H1 (cell line): ENCODE measurements around the gene TSPAN3. TPM values are rescaled to one million over a fixed set of nuclear protein-coding genes. Genes with fewer than 3 reads are reported as not detected.

Experiments used
- CTCF ChIA-PET: fragments of 300-600 bp; sonication (Branson Sonifier 250); formaldehyde crosslinking; loops from one replicate; lab custom pipeline; 2021; ENCODE audit not compliant: partially characterized antibody; lab: Charles Lee
- POLR2A ChIA-PET: fragments of 300-600 bp; sonication (Branson Sonifier 250); formaldehyde crosslinking; loops from one replicate; lab custom pipeline; 2021; ENCODE audit warnings: inconsistent platforms; ENCODE audit not compliant: partially characterized antibody; lab: Charles Lee
- DNase-seq, 2 experiments: peaks; one replicate each; pipeline versions ENCODE4 v3.0.0 to v3.0.0-alpha.2; 2010 to 2022; ENCODE audit warnings: low spot score in 2 of 2, low read depth in 1 of 2, mixed read lengths in 1 of 2
- FAIRE-seq: peaks from 2 replicates; lab custom pipeline; 2011; peaks lifted over from hg19 to GRCh38; lab: Jason Lieb, UNC
- H2AFZ ChIP-seq: 2 replicates; pipeline ENCODE4 v1.8.1; 2012; ENCODE audit warnings: low read length, inconsistent platforms
- H2AK5ac ChIP-seq: 2 replicates; pipeline ENCODE4 v1.6.1; 2013; ENCODE audit warnings: low read depth, low read length
- H2BK120ac ChIP-seq: replicated peaks from 2 replicates; pipeline ENCODE3; 2013; ENCODE audit warnings: low read depth, low read length, inconsistent platforms
- H2BK12ac ChIP-seq: 2 replicates; pipeline ENCODE4 v1.6.1; 2013; ENCODE audit warnings: low read depth, low read length
- H2BK15ac ChIP-seq: 2 replicates; pipeline ENCODE4 v1.6.1; 2013; ENCODE audit warnings: low read length
- H2BK20ac ChIP-seq: 2 replicates; pipeline ENCODE4 v1.6.1; 2013; ENCODE audit warnings: low read length
- H2BK5ac ChIP-seq: 2 replicates; pipeline ENCODE4 v1.6.1; 2013; ENCODE audit warnings: low read depth, low read length
- H3K14ac ChIP-seq: 2 replicates; pipeline ENCODE4 v1.6.1; 2013; ENCODE audit warnings: inconsistent platforms; ENCODE audit not compliant: insufficient read length
- H3K18ac ChIP-seq: 2 replicates; pipeline ENCODE4 v1.6.1; 2013; ENCODE audit warnings: low read length; ENCODE audit errors: extremely low read depth
- H3K23ac ChIP-seq: 2 replicates; pipeline ENCODE4 v1.6.1; 2013; ENCODE audit warnings: inconsistent platforms; ENCODE audit not compliant: insufficient read length
- H3K23me2 ChIP-seq: 2 replicates; pipeline ENCODE4 v1.6.1; 2013; ENCODE audit warnings: low read depth, low read length
- H3K27ac ChIP-seq: 2 replicates; pipeline ENCODE4 v1.6.1; 2011; ENCODE audit warnings: low read depth, low read length, inconsistent platforms
- H3K27me3 ChIP-seq, 4 experiments: replicated peaks in 1 of 4; 1 replicate in 1 of 4; 2 replicates in 3 of 4; pipeline versions ENCODE4 v1.6.1 to v1.8.1; 2011 to 2013; ENCODE audit warnings: low read length in 3 of 4, mild to moderate bottlenecking in 3 of 4, inconsistent platforms in 2 of 4, mixed read lengths in 2 of 4, moderate library complexity in 1 of 4; ENCODE audit not compliant: control insufficient read depth in 3 of 4, insufficient read depth in 3 of 4; ENCODE audit errors: extremely low read depth in 1 of 4
- H3K36me3 ChIP-seq, 4 experiments: 2 replicates each; pipeline versions ENCODE4 v1.6.1 to v1.8.1; 2011 to 2013; ENCODE audit warnings: mild to moderate bottlenecking in 4 of 4, low read length in 3 of 4, moderate library complexity in 2 of 4, control low read depth in 1 of 4, inconsistent platforms in 1 of 4; ENCODE audit not compliant: insufficient read depth in 4 of 4, control insufficient read depth in 2 of 4
- H3K4ac ChIP-seq: replicated peaks from 2 replicates; pipeline ENCODE3; 2013; ENCODE audit warnings: low read length, low read depth, mixed read lengths, inconsistent platforms; ENCODE audit not compliant: insufficient read length
- H3K4me1 ChIP-seq, 4 experiments: replicated peaks in 1 of 4; 1 replicate in 1 of 4; 2 replicates in 3 of 4; pipeline versions ENCODE4 v1.6.1 to v1.8.1; 2011 to 2013; ENCODE audit warnings: low read length in 3 of 4, inconsistent platforms in 2 of 4, mixed read lengths in 1 of 4; ENCODE audit not compliant: insufficient read depth in 4 of 4, control insufficient read depth in 3 of 4
- H3K4me2 ChIP-seq, 2 experiments: 2 replicates each; pipeline versions ENCODE4 v1.6.1 to v1.8.1; 2011 to 2013; ENCODE audit warnings: low read depth in 2 of 2, low read length in 2 of 2, control low read depth in 1 of 2, inconsistent platforms in 1 of 2, mild to moderate bottlenecking in 1 of 2; ENCODE audit not compliant: insufficient read depth in 1 of 2
- H3K4me3 ChIP-seq, 4 experiments: fragments of 200-600, 300-600 bp in 1 of 4; sonication (generic), shearing (Covaris generic), sonication (Bioruptor Twin) in 1 of 4; 2 replicates each; pipeline versions ENCODE4 v1.5.1 to v1.8.1; 2011 to 2016; ENCODE audit warnings: low read length in 4 of 4, low read depth in 3 of 4, control low read depth in 2 of 4, inconsistent platforms in 2 of 4, mild to moderate bottlenecking in 2 of 4, mixed read lengths in 1 of 4, moderate library complexity in 1 of 4; ENCODE audit not compliant: insufficient read depth in 2 of 4; ENCODE audit errors: extremely low read depth in 1 of 4
- H3K56ac ChIP-seq: replicated peaks from 2 replicates; pipeline ENCODE3; 2013; ENCODE audit warnings: low read depth, mild to moderate bottlenecking, mixed read lengths, low read length, inconsistent platforms; ENCODE audit not compliant: insufficient read length
- H3K79me1 ChIP-seq: 2 replicates; pipeline ENCODE4 v1.6.1; 2013; ENCODE audit warnings: low read depth, low read length, control low read depth
- H3K79me2 ChIP-seq, 2 experiments: 2 replicates each; pipeline versions ENCODE4 v1.6.1 to v1.8.1; 2012 to 2013; ENCODE audit warnings: low read length in 2 of 2, mild to moderate bottlenecking in 2 of 2, inconsistent platforms in 1 of 2; ENCODE audit not compliant: insufficient read depth in 2 of 2, control insufficient read depth in 1 of 2
- H3K9ac ChIP-seq, 4 experiments: replicated peaks in 1 of 4; 1 replicate in 1 of 4; 2 replicates in 3 of 4; pipeline versions ENCODE4 v1.6.1 to v1.8.1; 2011 to 2013; ENCODE audit warnings: low read depth in 3 of 4, low read length in 3 of 4, control low read depth in 2 of 4, mild to moderate bottlenecking in 2 of 4, moderate library complexity in 2 of 4, inconsistent platforms in 1 of 4; ENCODE audit errors: extremely low read depth in 1 of 4
- H3K9me3 ChIP-seq, 2 experiments: 2 replicates each; pipeline versions ENCODE4 v1.6.1 to v1.8.1; 2012 to 2013; ENCODE audit warnings: mild to moderate bottlenecking in 2 of 2, moderate library complexity in 2 of 2, control low read depth in 1 of 2, inconsistent platforms in 1 of 2, low read depth in 1 of 2, low read length in 1 of 2, mixed read lengths in 1 of 2; ENCODE audit not compliant: insufficient read depth in 2 of 2
- H4K20me1 ChIP-seq, 2 experiments: replicated peaks in 1 of 2; 2 replicates each; pipeline versions ENCODE3 to v1.8.1; 2011 to 2013; ENCODE audit warnings: inconsistent platforms in 2 of 2, low read length in 2 of 2, mild to moderate bottlenecking in 1 of 2; ENCODE audit not compliant: insufficient read depth in 2 of 2, control insufficient read depth in 1 of 2
- H4K5ac ChIP-seq: 2 replicates; pipeline ENCODE4 v1.6.1; 2013; ENCODE audit warnings: low read length, low read depth, mixed read lengths, inconsistent platforms; ENCODE audit not compliant: insufficient read length
- H4K8ac ChIP-seq: 2 replicates; pipeline ENCODE4 v1.8.0; 2013; ENCODE audit warnings: mild to moderate bottlenecking, moderate library complexity, low read length, inconsistent platforms; ENCODE audit not compliant: insufficient read depth; ENCODE audit errors: extremely low read depth
- H4K91ac ChIP-seq: replicated peaks from 2 replicates; pipeline ENCODE3; 2013; ENCODE audit warnings: low read length, mixed read lengths, inconsistent platforms; ENCODE audit not compliant: insufficient read length
- HDAC2 ChIP-seq, 2 experiments: fragments of 300-600 bp in 1 of 2; sonication (generic) in 1 of 2; IDR thresholded peaks; 2 replicates each; pipeline ENCODE4 v1.6.1; 2011 to 2012; ENCODE audit warnings: low read depth in 2 of 2, low read length in 2 of 2, mild to moderate bottlenecking in 2 of 2, moderate library complexity in 2 of 2, borderline replicate concordance in 1 of 2, inconsistent platforms in 1 of 2
- NANOG ChIP-seq: IDR thresholded peaks from 2 replicates; pipeline ENCODE4 v1.6.1; 2011; ENCODE audit warnings: low read length, low read depth, mild to moderate bottlenecking, inconsistent platforms; ENCODE audit not compliant: insufficient read depth, poor library complexity, severe bottlenecking
- NRF1 ChIP-seq: IDR thresholded peaks from 2 replicates; pipeline ENCODE4 v1.6.1; 2011; ENCODE audit warnings: mild to moderate bottlenecking, low read depth, low read length, improper control_type of control experiment
- SUZ12 ChIP-seq: fragments of 200-600 bp; sonication (generic); IDR thresholded peaks from 2 replicates; pipeline ENCODE4 v1.6.1; 2012; ENCODE audit warnings: mild to moderate bottlenecking, inconsistent platforms, low read length, moderate library complexity, mixed read lengths
- TAF1 ChIP-seq: IDR thresholded peaks from 2 replicates; pipeline ENCODE4 v1.6.1; 2011; ENCODE audit warnings: mild to moderate bottlenecking, low read depth, low read length
- WGBS, 2 experiments: shearing (Covaris generic) in 1 of 2; methylation state at CpG; one replicate each; pipeline versions ENCODE4 v1.1.6 to v1.1.7; 2013 to 2015; ENCODE audit warnings: low lambda C conversion rate in 2 of 2, mixed read lengths in 2 of 2, inconsistent platforms in 1 of 2, low coverage in 1 of 2, missing lambda C conversion rate in 1 of 2; ENCODE audit not compliant: insufficient replicate concordance in 2 of 2, insufficient coverage in 1 of 2, insufficient read length in 1 of 2; ENCODE audit errors: extremely low coverage in 1 of 2, missing lambda C conversion rate in 1 of 2; 5-methylcytosine and 5-hydroxymethylcytosine counted together
- polyA plus RNA-seq, 7 experiments: library from polyadenylated mRNA; depleted of rRNA in 3 of 7; stranded (reverse) in 5 of 7; unstranded in 2 of 7; fragments of >200 nt in 5 of 7; fragments of 200-250 nt in 2 of 7; gene quantifications; 1 replicate in 5 of 7; 2 replicates in 1 of 7; 4 replicates in 1 of 7; pipeline versions ENCODE4 v1.2.1 to v1.2.3, GENCODE V29; 2011 to 2013; ENCODE audit warnings: missing spikeins in 2 of 7, mixed read lengths in 2 of 7
- total RNA-seq: library from RNA; stranded (reverse); fragmentation: NEBNext Ultra II Directional; extraction: Animal tissue kit (Norgen Biotek cat#: 25700); gene quantifications from 2 replicates; pipeline ENCODE4 v1.2.1, GENCODE V29; 2021

The TSPAN3 gene
- total and polyA plus RNA-seq, 2 of the 8 experiments (the other 6 are each of a cell fraction or from before 2014, with no cell fraction given), result 107 to 238 TPM

DNA sequence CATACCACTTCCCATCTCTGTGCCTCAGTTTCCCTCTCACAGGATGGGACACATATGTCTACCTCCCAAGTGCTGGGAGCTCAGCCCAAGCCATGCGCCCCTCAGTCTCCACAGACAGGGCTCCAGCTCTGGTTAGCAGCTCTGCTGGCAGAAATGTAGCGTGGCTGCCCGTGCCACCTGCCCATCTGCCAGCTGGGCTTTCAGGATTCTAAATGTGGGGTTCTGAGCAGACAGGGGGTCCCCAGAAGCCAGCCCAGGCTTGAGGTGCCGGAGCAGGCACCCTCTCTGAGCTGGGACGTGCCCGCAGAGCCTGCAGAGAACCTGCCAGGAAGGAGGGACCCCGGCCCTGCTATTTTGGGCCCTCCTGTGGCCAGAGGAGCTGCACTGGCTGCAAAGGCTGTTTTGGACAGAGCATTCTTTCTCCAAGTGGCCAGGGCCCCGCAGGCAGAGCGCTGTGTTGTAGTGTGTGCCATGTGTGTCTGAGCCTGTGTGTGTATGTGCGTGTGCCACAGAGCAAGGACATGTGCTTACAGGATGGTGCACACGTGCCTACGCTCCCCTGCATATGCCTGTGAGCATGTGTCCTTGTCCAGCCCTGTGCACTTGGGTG, 44.3 kb downstream of the TSPAN3 start:
- H3K23ac ChIP-seq, result no peak overlapping the region
- H3K4me1 ChIP-seq, result peaks cover 0 to 24% (median 8%) of the 10 kb centered on the region in 4 experiments; a peak in 5 of 7 replicates
- peak overlapping the region; percentile 84; the same call in 1 of the 2 replicates for H2BK12ac ChIP-seq
- H2BK5ac ChIP-seq, result no peak overlapping the region
- H3K27me3 ChIP-seq, result peaks cover 0 to 7% (median 0%) of the 10 kb centered on the region in 4 experiments; a peak in 4 of 7 replicates
- H3K79me2 ChIP-seq, result no peaks in the 10 kb centered on the region
- 0 out of 2 replicates have a peak overlapping the region, but pooled peaks have one; percentile 65 for H2AK5ac ChIP-seq
- no peak overlapping the region for H4K5ac ChIP-seq
- H3K4me2 ChIP-seq, result no peak overlapping the region; a peak in 1 of 4 replicates
- peak overlapping the region; percentile 97 for H2BK15ac ChIP-seq
- H3K36me3 ChIP-seq, result no peaks in the 10 kb centered on the region
- H4K91ac ChIP-seq, result no peak overlapping the region
- H3K9ac ChIP-seq, result no peak overlapping the region
- FAIRE-seq (no peak), DNase-seq (peak in 1 of 2 experiments; percentile 44)
- no peak overlapping the region for H3K14ac ChIP-seq
- H2AFZ ChIP-seq, result no peak overlapping the region
- TF ChIP-seq SUZ12, result no peak
- TF ChIP-seq HDAC2 (IDR thresholded peaks at IDR 0.05; ENCODE audit: borderline replicate concordance in 1 of 2, low read depth in 2 of 2, low read length in 2 of 2), result no peak
- no peak for TF ChIP-seq NANOG
- TF ChIP-seq NRF1, result no peak
- TF ChIP-seq TAF1, result no peak
- 94% methylated on average over 12 of the region's 12 CpGs; no CpG with 5 or more reads in 1 of the 2 experiments for WGBS, 2 experiments
- no peaks in the 10 kb centered on the region for H3K9me3 ChIP-seq
- no peak overlapping the region for H3K4me3 ChIP-seq
- H4K8ac ChIP-seq, result peak overlapping the region; percentile 32; the same call in 1 of the 2 replicates
- H2BK120ac ChIP-seq, result no peak overlapping the region
- no peaks in the 10 kb centered on the region for H4K20me1 ChIP-seq
- H3K4ac ChIP-seq, result no peak overlapping the region
- peaks cover 4% of the 10 kb centered on the region; the same call in 1 of the 2 replicates for H3K23me2 ChIP-seq
- no peak overlapping the region for H3K56ac ChIP-seq
- H3K79me1 ChIP-seq, result no peaks in the 10 kb centered on the region
- ChIA-PET CTCF (interaction anchor here (0.8 to 5.8 kb wide), 9 partner anchors 8 to 607 kb away, joined by 3 to 77 read pairs (median 4); no protein-coding TSS in a partner anchor), POLR2A (no interaction called here)
- no peak overlapping the region for H3K27ac ChIP-seq
- H2BK20ac ChIP-seq, result no peak overlapping the region
- H3K18ac ChIP-seq, result no peak overlapping the region
